CD4-positive, alpha-beta T cell treated with Interleukin-12 subunit alpha and Interleukin-12 subunit beta, for 1 hour (primary cell): Measurements from ENCODE around the gene DHRS2.

Source experiments
- DNase-seq: peaks from one replicate; pipeline ENCODE4 v3.0.0-alpha.2; 2020

The DHRS2 gene

GRCh38 chr14:23613242-23614070, 22.7 kb upstream of the DHRS2 start:
- DNase-seq: no peak

DNA sequence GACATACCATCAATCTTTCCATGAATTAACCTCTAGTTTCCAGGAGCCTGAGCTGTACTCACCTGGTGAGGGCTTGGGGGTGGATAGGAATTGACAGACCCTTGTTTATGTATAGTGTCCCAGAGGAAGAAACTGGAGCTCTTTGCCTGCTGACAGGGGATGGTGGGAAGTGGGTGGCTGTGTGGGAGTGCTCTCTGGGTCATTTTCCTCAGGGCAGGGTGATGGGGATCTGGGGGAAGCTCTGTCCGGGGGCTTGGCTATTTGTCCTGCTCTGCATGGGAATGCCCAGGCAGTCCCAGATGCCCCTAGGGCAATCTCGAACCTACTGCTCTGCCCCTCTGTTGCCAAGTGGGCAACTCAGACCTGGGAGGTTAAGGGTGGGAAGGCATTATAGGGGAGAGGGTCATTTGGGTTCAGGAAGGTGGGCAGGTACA, 21.8 kb upstream of the DHRS2 start:
- DNase-seq: no peak

GRCh38 chr14:23615856-23616255, 20.3 kb upstream of the DHRS2 start:
- no peak for DNase-seq

GRCh38 chr14:23617539-23617938, 18.6 kb upstream of the DHRS2 start:
- DNase-seq: no peak

DNA sequence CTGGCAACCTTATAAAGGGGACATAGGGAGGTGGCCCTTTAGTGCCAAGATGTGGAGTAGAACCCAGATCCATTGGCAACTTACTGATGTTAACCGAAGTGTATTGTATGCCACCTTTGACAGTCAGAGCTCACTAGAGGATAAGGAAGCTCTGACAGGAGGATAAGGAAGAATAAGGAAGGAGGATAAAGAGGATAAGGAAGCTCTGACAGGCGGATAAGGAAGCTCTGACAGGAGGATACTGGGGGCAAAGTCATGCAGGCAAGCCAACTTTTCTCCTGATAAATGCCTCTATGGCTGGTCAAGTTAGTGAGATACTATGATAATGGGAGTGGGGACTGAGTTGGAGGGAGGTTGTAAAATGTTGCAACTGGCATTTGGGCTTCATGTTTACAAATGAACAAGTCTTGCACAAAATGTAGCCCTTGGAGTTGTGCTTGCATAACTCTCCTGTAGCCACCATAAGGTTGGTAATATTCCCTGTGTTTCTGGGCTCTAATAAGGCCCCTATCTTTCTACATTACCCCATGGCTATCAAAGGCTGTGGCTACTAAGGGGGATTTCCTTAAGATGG, 17.7 kb upstream of the DHRS2 start:
- DNase-seq: no peak

- DNase-seq: no peak
Measured at GRCh38 chr14:23620177-23620702, 15.9 kb upstream of the DHRS2 start.

DNA sequence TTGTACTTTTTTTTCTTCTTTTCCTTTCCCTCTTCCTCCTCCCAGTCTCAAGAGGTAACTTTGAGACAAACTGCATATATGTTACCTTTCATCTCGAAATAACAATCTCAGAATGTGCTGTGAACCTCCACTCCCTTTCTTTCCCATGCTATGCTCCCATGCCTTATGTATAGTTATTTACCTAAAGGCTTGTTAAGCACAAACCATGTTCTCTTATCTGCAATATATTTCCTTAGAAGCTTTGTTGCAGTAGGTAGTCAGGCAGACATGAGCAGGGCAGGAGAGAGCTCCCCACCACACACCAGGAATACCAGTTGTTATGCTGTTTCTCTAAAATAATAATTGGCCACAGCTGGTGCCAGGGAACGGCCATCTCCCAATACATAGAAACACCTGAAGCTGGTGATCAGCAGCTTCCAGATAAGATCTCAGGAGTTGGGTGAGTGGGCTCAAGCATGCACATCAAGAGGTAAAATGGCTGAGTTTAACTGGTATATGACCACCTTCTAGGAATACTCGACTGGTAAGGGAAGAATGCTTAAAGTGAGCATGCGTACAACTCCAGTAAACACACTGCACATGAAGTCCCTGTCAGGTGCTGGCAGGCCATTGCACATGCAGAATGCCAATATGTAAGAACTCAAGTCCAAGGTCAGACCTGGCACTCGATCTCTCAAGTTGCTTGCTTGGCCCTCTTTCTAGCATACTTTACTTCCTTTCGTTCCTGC, 14.8 kb upstream of the DHRS2 start:
- no peak for DNase-seq

- no peak for DNase-seq
Measured at GRCh38 chr14:23621932-23622730, 14.0 kb upstream of the DHRS2 start.

GRCh38 chr14:23622990-23623389, 13.2 kb upstream of the DHRS2 start:
- DNase-seq: no peak

DNA sequence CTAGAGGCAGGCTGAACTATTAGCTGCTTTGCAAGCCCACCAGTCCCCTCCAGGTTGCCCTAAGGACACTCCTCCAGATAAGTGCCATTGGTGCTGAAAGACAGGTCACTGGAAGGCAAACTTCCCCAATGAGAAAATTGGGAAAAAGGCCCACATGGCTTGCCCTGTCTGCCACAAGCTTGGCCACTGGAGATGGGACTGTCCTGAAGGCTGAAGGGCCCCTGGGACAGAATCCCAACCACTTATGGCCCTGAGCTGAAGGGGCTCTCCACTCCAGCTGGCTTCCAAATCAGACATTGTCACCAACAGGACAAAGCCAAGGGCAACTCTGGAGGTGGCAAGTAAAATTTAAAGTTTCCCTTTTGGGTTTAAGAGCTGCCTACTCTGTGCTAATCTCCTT, 12.2 kb upstream of the DHRS2 start:
- no peak for DNase-seq

DNA sequence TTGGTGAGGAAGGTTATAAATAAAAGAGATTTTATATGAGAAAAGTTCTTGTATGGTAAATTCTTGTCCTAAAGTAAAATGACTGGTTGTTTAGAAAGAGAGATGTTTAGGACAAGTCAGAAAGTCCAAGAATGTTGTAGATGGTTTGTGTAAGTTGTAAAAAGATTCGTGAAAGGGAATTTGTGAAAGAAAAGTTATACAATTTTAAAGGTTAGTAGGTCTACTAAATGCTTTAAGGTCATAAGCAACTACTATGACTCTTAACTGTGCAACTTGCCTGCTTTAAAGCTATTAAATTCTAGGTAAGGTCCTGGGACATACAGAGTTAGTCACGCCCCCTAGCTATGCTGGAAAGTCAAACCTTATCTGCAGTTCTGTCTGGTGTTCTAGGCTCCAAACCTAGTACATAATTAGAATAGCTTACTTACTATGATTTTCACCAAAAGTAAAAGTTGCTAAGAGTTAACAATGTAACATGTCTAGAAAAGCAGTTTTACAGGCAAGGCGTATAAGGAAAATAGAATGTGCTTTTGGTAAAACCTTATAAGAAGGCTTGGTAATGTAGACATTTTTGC, 11.2 kb upstream of the DHRS2 start:
- DNase-seq: no peak

GRCh38 chr14:23626946-23627345, 9.2 kb upstream of the DHRS2 start:
- DNase-seq: no peak

DNA sequence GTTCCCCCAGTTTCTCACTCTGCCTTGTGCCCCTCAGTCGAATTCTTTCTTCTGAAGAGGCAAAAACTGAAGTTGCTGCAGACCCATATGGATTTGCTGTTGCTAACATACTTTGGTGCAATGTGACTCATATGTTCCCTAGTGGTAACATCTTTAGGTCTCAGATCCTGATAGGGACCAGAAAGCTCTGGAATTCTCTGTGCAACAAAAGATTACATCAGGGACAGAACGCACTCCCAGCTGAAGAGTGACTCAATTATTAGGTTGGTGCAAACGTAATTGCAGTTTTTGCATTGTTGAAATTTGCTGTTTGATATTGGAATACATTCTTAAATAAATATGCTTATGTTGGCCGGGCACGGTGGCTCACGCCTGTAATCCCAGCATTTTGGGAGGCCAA, 8.2 kb upstream of the DHRS2 start:
- no peak for DNase-seq

DNA sequence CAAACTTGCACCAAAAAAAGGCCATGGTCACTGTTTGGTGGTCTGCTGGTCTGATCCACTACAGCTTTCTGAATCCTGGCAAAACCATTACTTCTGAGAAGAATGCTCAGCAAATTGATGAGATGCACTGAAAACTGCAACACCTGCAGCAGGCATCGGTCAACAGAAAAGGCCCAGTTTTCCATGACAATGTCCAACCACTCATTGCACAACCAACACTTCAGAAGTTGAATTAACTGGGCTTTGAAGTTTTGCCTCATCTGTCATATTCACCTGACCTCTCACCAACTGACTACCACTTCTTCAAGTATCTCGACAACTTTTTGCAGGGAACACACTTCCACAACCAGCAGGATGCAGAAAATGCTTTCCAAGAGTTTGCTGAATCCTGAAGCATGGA, 7.0 kb upstream of the DHRS2 start:
- no peak for DNase-seq

GRCh38 chr14:23629832-23630396, 6.2 kb upstream of the DHRS2 start:
- no peak for DNase-seq

DNA sequence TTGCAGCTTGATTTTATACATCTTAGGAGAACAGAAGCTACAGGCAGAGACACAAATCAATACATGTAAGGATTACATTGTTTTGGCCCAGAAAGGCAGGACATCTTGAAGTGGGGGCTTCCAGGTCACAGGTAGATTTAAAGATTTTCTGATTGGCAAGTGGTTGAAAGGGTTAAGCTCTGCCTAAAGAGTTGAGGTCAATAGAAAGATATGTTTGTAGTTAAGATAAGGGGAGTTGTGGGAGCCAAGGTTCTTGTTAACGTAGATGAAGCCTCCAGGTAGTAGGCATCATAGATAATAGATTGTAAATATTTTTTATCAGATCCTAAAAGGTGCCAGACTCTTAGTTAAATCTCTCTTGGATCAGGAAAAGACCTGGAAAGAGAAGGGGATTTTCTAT, 5.5 kb upstream of the DHRS2 start:
- no peak for DNase-seq

GRCh38 chr14:23631234-23631633, 4.9 kb upstream of the DHRS2 start:
- DNase-seq: no peak

- peak; percentile 67 for DNase-seq
Measured at GRCh38 chr14:23631702-23632460, 4.3 kb upstream of the DHRS2 start.

DNA sequence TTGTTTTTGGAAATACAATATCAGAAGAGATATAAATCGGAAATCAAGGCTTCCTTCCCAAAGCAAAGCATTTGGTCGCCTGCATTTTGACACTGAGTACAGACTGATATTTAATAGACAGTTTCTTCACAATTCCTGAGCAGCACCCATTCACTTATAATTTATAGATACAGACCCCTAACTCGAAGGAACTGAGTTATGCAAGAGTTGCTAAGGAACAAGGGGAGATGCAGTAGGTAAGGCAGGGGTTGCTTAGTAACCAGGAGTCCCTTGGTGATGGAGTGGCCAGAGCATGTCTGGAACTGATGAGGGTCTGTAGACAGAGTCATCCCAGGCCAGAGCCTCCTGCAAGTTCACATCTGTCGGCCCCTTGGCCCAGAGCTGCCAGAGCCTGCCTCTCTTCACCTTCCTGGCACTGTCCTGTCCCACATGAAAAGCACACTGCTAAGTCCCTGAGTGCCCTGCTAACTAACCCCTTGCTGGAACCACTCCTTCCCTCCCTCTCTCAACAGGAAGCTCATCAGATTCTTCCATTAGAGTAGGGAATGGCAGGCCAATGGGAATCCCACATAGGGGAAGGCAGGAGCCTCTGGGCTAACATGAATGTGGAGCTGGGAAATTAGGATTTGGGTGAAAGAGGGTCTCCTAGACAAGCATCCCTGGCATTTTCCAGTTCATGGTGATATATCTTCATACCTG, 3.6 kb upstream of the DHRS2 start:
- no peak for DNase-seq

GRCh38 chr14:23633160-23633701, 2.9 kb upstream of the DHRS2 start:
- DNase-seq: no peak
